Astrocyte (in vitro differentiated cells and primary cell): ENCODE measurements around the gene LRBA. TPM values are rescaled to one million over a fixed set of nuclear protein-coding genes. Genes with fewer than 3 reads are reported as not detected.

Source experiments
- DNase-seq: peaks from one replicate; pipeline ENCODE4 v3.0.0-alpha.2; 2010; ENCODE audit warnings: low read depth
- FAIRE-seq: peaks from 2 replicates; lab custom pipeline; 2011; peaks lifted over from hg19 to GRCh38; lab: Jason Lieb, UNC
- H2AFZ ChIP-seq: 2 replicates; pipeline ENCODE4 v1.6.0; 2012; ENCODE audit warnings: low read depth, low read length, inconsistent platforms
- H3K27ac ChIP-seq: 2 replicates; pipeline ENCODE4 v1.5.1; 2011; ENCODE audit warnings: low read depth, low read length, inconsistent platforms
- H3K27me3 ChIP-seq: 2 replicates; pipeline ENCODE4 v1.6.0; 2011; ENCODE audit warnings: low read length, inconsistent platforms; ENCODE audit not compliant: insufficient read depth
- H3K36me3 ChIP-seq: 2 replicates; pipeline ENCODE4 v1.5.1; 2011; ENCODE audit warnings: low read length, inconsistent platforms; ENCODE audit not compliant: insufficient read depth
- H3K4me1 ChIP-seq: 2 replicates; pipeline ENCODE4 v1.5.1; 2011; ENCODE audit warnings: low read length, inconsistent platforms; ENCODE audit not compliant: insufficient read depth
- H3K4me2 ChIP-seq: 2 replicates; pipeline ENCODE4 v1.6.0; 2012; ENCODE audit warnings: low read length, inconsistent platforms
- H3K4me3 ChIP-seq: 2 replicates; pipeline ENCODE4 v1.5.1; 2011; ENCODE audit warnings: low read depth, mild to moderate bottlenecking, low read length, inconsistent platforms; ENCODE audit not compliant: insufficient read depth
- H3K79me2 ChIP-seq: 2 replicates; pipeline ENCODE4 v1.6.0; 2012; ENCODE audit warnings: mild to moderate bottlenecking, low read length, inconsistent platforms; ENCODE audit not compliant: insufficient read depth
- H3K9ac ChIP-seq: 2 replicates; pipeline ENCODE4 v1.6.0; 2012; ENCODE audit warnings: mild to moderate bottlenecking, low read length, inconsistent platforms
- H3K9me3 ChIP-seq: 2 replicates; pipeline ENCODE4 v1.5.1; 2012; ENCODE audit warnings: low read depth, mild to moderate bottlenecking, low read length, inconsistent platforms; ENCODE audit not compliant: insufficient read depth
- H4K20me1 ChIP-seq: 2 replicates; pipeline ENCODE4 v1.6.0; 2012; ENCODE audit warnings: low read length, inconsistent platforms; ENCODE audit not compliant: insufficient read depth
- H3K27ac Mint-ChIP-seq: one replicate; pipeline ENCODE4 v1.8.0; 2021; ENCODE audit warnings: mild to moderate bottlenecking, mixed read lengths; ENCODE audit not compliant: unreplicated experiment
- H3K27me3 Mint-ChIP-seq: one replicate; pipeline ENCODE4 v1.8.0; 2021; ENCODE audit warnings: low read depth, mixed read lengths; ENCODE audit not compliant: unreplicated experiment
- H3K36me3 Mint-ChIP-seq: one replicate; pipeline ENCODE4 v1.8.0; 2021; ENCODE audit warnings: low read depth, mixed read lengths; ENCODE audit not compliant: unreplicated experiment
- H3K4me1 Mint-ChIP-seq: one replicate; pipeline ENCODE4 v1.8.0; 2021; ENCODE audit warnings: low read depth, mixed read lengths; ENCODE audit not compliant: unreplicated experiment
- H3K4me3 Mint-ChIP-seq: one replicate; pipeline ENCODE4 v1.8.0; 2021; ENCODE audit warnings: mild to moderate bottlenecking, moderate library complexity, mixed read lengths; ENCODE audit not compliant: unreplicated experiment
- H3K9me3 Mint-ChIP-seq: one replicate; pipeline ENCODE4 v1.8.0; 2021; ENCODE audit warnings: mild to moderate bottlenecking, mixed read lengths; ENCODE audit not compliant: unreplicated experiment
- CTCF ChIP-seq: IDR thresholded peaks from 2 replicates; pipeline ENCODE4 v1.5.1; 2011; ENCODE audit warnings: low read depth, mild to moderate bottlenecking, inconsistent platforms, low read length, moderate library complexity; ENCODE audit not compliant: insufficient read depth
- EZH2 ChIP-seq: IDR thresholded peaks from 2 replicates; pipeline ENCODE4 v1.6.1; 2012; ENCODE audit warnings: mild to moderate bottlenecking, low read length, inconsistent platforms; ENCODE audit not compliant: insufficient read depth
- total RNA-seq: library from RNA; stranded (reverse); gene quantifications from 2 replicates; pipeline ENCODE4 v1.2.1, GENCODE V29; 2021

Gene LRBA
- total RNA-seq, 1 donor from 2014 or later = 25.3 TPM

DNA sequence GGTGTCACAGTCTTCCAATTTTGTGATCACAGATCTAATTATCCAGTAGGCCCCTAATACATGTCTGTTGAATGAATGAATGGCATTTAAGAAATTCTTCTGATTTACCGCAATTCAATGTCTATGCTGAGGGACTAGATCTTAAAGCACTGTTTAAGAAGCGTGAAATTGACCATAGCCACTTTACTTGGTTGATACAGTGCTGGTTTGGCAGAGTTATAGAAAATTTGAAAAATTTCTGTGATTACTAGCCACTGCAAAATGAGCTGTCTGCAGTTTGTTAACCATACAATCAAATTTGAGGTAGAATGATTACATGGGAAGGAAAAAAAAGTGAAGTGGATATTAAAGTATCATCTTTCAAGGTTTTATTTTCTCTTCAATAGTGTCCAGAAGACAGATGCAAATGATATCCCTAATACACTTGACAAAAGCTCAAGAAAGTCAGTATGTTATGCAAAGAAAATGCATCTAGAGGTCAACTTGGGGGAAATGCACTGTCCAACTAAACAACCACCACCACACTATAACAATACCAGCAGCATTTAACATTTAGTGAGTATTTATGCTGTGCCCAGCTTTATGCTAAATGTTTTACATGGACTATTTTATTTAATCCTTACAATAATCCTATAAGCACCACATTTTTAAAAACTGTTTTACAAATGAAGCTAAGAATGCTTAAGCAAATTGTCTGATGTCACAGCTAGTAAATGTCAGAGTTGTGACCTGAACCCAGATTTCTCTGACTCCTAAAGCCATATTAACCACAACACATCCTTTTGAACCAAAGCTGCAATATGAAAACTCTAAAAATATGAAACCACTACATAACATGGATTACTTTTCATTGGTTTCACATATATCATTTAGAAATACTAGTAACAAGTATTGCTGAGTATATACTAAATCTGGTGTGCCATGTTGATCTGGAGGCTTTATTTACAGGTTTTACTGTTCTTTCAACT lies 651.1 kb downstream of the LRBA start:
- no peak overlapping the region for H3K27ac Mint-ChIP-seq
- no peaks in the 10 kb centered on the region for H4K20me1 ChIP-seq
- no peaks in the 10 kb centered on the region for H3K79me2 ChIP-seq
- no peak overlapping the region for H3K9ac ChIP-seq
- no peak overlapping the region for H3K27ac ChIP-seq
- H3K4me3 ChIP-seq = no peak overlapping the region
- no peak overlapping the region for H3K4me3 Mint-ChIP-seq
- H2AFZ ChIP-seq = no peak overlapping the region
- TF ChIP-seq CTCF = no peak
- TF ChIP-seq EZH2 = no peak
- FAIRE-seq = peak; percentile 20
- H3K4me2 ChIP-seq = no peak overlapping the region
- no peaks in the 10 kb centered on the region for H3K9me3 Mint-ChIP-seq
- H3K4me1 Mint-ChIP-seq = peaks cover 24% of the 10 kb centered on the region
- DNase-seq = peak; percentile 74
- no peaks in the 10 kb centered on the region for H3K9me3 ChIP-seq
- no peaks in the 10 kb centered on the region for H3K36me3 ChIP-seq
- H3K36me3 Mint-ChIP-seq = no peaks in the 10 kb centered on the region
- no peaks in the 10 kb centered on the region for H3K4me1 ChIP-seq
- no peaks in the 10 kb centered on the region for H3K27me3 Mint-ChIP-seq
- no peaks in the 10 kb centered on the region for H3K27me3 ChIP-seq

DNA sequence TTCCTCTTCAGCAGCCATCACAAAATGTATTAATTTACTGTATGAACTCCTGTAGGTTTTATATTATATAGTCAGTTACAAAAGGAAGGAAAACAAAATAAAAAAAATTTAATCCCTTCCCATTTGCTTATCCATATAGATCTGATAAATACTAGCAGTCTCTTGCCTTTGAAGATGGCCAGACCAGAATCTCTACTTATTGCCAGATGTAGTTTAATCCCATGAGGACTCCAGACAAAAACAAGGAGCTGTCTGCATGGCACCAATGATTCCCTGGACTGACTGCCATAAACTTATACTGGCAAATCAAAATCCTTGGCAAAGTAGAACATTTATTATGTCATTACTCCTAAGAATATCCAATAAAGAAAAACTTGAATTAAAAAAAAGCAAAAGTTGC lies 656.4 kb downstream of the LRBA start:
- Histone ChIP-seq H3K4me1 (no peaks in the 10 kb centered on the region), H3K79me2 (no peaks in the 10 kb centered on the region), H3K9ac (no peak overlapping the region), H4K20me1 (no peaks in the 10 kb centered on the region), H3K27me3 (no peaks in the 10 kb centered on the region), H3K4me3 (no peak overlapping the region), H3K9me3 (no peaks in the 10 kb centered on the region), H3K4me2 (no peak overlapping the region), H2AFZ (no peak overlapping the region), H3K27ac (no peak overlapping the region), H3K36me3 (no peaks in the 10 kb centered on the region)
- Mint-ChIP-seq H3K36me3 (no peaks in the 10 kb centered on the region), H3K9me3 (no peaks in the 10 kb centered on the region), H3K4me1 (peaks cover 2% of the 10 kb centered on the region), H3K27me3 (no peaks in the 10 kb centered on the region), H3K4me3 (no peak overlapping the region), H3K27ac (no peak overlapping the region)
- DNase-seq (no peak), FAIRE-seq (no peak)
- TF ChIP-seq CTCF (no peak), EZH2 (no peak)

DNA sequence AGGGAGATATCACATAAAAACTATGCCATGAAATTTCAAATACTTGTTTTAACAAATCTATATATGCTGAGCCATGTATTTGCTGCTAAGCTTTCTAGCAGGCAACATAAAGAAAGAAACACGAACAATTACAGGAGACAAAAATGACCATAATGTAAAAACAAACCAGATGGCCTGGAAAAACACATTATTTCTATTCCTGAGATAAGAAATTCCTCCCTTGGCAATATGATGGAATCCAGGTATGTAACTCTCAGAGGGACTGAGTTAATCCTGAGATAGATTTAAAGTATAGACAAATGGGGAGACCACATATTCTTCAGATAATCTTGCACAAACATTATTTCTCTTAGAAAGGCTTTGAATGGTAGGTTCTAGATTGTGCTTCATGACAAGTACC lies 657.3 kb downstream of the LRBA start:
- Histone ChIP-seq H3K27me3 (no peaks in the 10 kb centered on the region), H3K4me1 (no peaks in the 10 kb centered on the region), H3K4me2 (no peak overlapping the region), H3K4me3 (no peak overlapping the region), H3K27ac (no peak overlapping the region), H3K9ac (no peak overlapping the region), H4K20me1 (no peaks in the 10 kb centered on the region), H3K9me3 (no peaks in the 10 kb centered on the region), H3K36me3 (no peaks in the 10 kb centered on the region), H2AFZ (no peak overlapping the region), H3K79me2 (no peaks in the 10 kb centered on the region)
- no peak for DNase-seq
- no peak for TF ChIP-seq CTCF
- TF ChIP-seq EZH2 = no peak
- Mint-ChIP-seq H3K4me3 (no peak overlapping the region), H3K36me3 (no peaks in the 10 kb centered on the region), H3K4me1 (no peaks in the 10 kb centered on the region), H3K27ac (no peak overlapping the region), H3K27me3 (no peaks in the 10 kb centered on the region), H3K9me3 (no peaks in the 10 kb centered on the region)
- FAIRE-seq = no peak
